HCT116 (cell line): Measurements from ENCODE around the gene MRPL50.

Source experiments
- CEBPB ChIP-seq: IDR thresholded peaks from 2 replicates; pipeline ENCODE4 v1.6.1; 2012; ENCODE audit warnings: low read depth
- CTCF ChIP-seq, 3 experiments: fragments of 200-600 bp in 1 of 3; sonication (generic) in 1 of 3; IDR thresholded peaks in 2 of 3; conservative IDR thresholded peaks in 1 of 3; 2 replicates each; pipeline ENCODE4 v1.5.1; 2012 to 2017; ENCODE audit warnings: low read depth in 2 of 3, low read length in 2 of 3, antibody characterized with exemption in 1 of 3, borderline replicate concordance in 1 of 3, control low read depth in 1 of 3, mild to moderate bottlenecking in 1 of 3, mixed read lengths in 1 of 3, mixed run types in 1 of 3, moderate library complexity in 1 of 3; ENCODE audit not compliant: insufficient read depth in 1 of 3
- EZH2 ChIP-seq: fragments of 200-600 bp; sonication (generic); IDR thresholded peaks from 2 replicates; pipeline ENCODE4 v1.6.1; 2017; ENCODE audit warnings: antibody characterized with exemption, mixed run types
- POLR2A ChIP-seq: IDR thresholded peaks from 2 replicates; pipeline ENCODE4 v1.7.0; 2011; ENCODE audit warnings: borderline replicate concordance; ENCODE audit not compliant: insufficient read depth, insufficient read length; ENCODE audit errors: extremely low read depth
- POLR2AphosphoS5 ChIP-seq: IDR thresholded peaks from 2 replicates; pipeline ENCODE4 v1.6.1; 2011; ENCODE audit warnings: mild to moderate bottlenecking, low read depth, low read length, moderate library complexity
- SIN3A ChIP-seq: IDR thresholded peaks from 2 replicates; pipeline ENCODE4 v1.6.1; 2012; ENCODE audit warnings: low read depth
- SRF ChIP-seq: IDR thresholded peaks from 2 replicates; pipeline ENCODE4 v1.6.1; 2012; ENCODE audit warnings: low read depth
- TCF7L2 ChIP-seq: IDR thresholded peaks from 2 replicates; pipeline ENCODE4 v1.7.0; 2011; ENCODE audit warnings: borderline replicate concordance, inconsistent platforms; ENCODE audit not compliant: insufficient read depth, insufficient read length; ENCODE audit errors: extremely low read depth
- YY1 ChIP-seq: IDR thresholded peaks from 2 replicates; pipeline ENCODE4 v1.6.1; 2011; ENCODE audit warnings: low read length, low read depth, moderate library complexity, mild to moderate bottlenecking; ENCODE audit not compliant: insufficient replicate concordance; ENCODE audit errors: extremely low read depth
- ZNF274 ChIP-seq: fragments of 200-500 bp; sonication (Bioruptor generic); IDR thresholded peaks from 2 replicates; pipeline ENCODE4 v1.6.1; 2014; ENCODE audit warnings: mild to moderate bottlenecking, low read depth, low read length, inconsistent platforms

GRCh38 chr9:101418518-101419430 lies 20.4 kb upstream of the MRPL50 start:
- no peak for TF ChIP-seq EZH2
- no peak for TF ChIP-seq CTCF (IDR thresholded peaks at IDR 0.05 in 2 of 3, conservative IDR thresholded peaks at IDR 0.05 in 1 of 3; ENCODE audit: borderline replicate concordance in 1 of 3, insufficient read depth in 1 of 3, low read depth in 2 of 3, low read length in 2 of 3)
- no peak for TF ChIP-seq ZNF274
- no peak for TF ChIP-seq POLR2A
- no peak for TF ChIP-seq YY1
- no peak for TF ChIP-seq TCF7L2
- no peak for TF ChIP-seq POLR2AphosphoS5
- no peak for TF ChIP-seq SIN3A
- no peak for TF ChIP-seq CEBPB
- TF ChIP-seq SRF = no peak
